HG03025 (cell line): Measurements from ENCODE around the gene MOV10L1.
A peak's percentile ranks its signal among the peaks of the same experiment; 100 is the strongest.
"Not testable (repeated sequence)": the region's sequence is repeated elsewhere in the genome, so short reads cannot be mapped to it uniquely, and the experiment has no call there.

Source experiments
- ATAC-seq: cut with Tn5 transposase; IDR thresholded peaks from one replicate; pipeline ENCODE4 v1.9.1; 2021; ENCODE audit warnings: mild to moderate bottlenecking, moderate library complexity; ENCODE audit not compliant: unreplicated experiment, low FRiP score

The MOV10L1 gene

GRCh38 chr22:50199251-50199721 lies 109.5 kb downstream of the MOV10L1 start:
- ATAC-seq = no peak

GRCh38 chr22:50199829-50200460 lies 110.1 kb downstream of the MOV10L1 start:
- peak; percentile 3 for ATAC-seq

- peak; percentile 44 for ATAC-seq
Measured at GRCh38 chr22:50200461-50201190, 110.8 kb downstream of the MOV10L1 start, which contains the start of gene SELENOO. SELENOO (plus strand) TSS chr22:50201011; CDS start chr22:50201037, 26 bp downstream.

GRCh38 chr22:50201191-50202129 lies 111.7 kb downstream of the MOV10L1 start:
- no peak for ATAC-seq

- ATAC-seq = no peak
Measured at GRCh38 chr22:50202130-50202666, 112.4 kb downstream of the MOV10L1 start.

- ATAC-seq = no peak
Measured at GRCh38 chr22:50203288-50203687, 113.5 kb downstream of the MOV10L1 start.

DNA sequence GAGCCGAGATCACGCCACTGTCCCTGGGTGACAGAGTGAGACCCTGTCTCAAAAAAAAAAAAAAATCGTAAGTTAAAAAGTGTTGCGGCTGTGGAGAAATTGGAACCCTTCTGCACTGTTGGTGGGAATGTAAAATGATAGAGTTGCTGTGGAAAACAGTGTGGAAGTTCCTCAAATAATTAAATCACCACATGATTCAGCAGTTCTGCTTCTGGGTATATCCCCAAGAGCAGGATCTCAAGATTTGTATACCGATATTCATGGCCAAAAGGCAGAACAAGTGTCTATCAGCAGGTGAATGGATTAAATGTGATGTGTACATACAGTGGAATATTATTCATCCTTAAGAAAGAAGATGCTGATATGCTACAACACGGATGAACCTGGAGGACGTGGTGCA lies 114.8 kb downstream of the MOV10L1 start:
- no peak for ATAC-seq

GRCh38 chr22:50204998-50205397 lies 115.2 kb downstream of the MOV10L1 start:
- not testable (repeated sequence) for ATAC-seq

- ATAC-seq = no peak
Measured at GRCh38 chr22:50205781-50206569, 116.2 kb downstream of the MOV10L1 start.

- no peak for ATAC-seq
Measured at GRCh38 chr22:50206599-50206998, 116.8 kb downstream of the MOV10L1 start.

GRCh38 chr22:50207383-50208140 lies 117.8 kb downstream of the MOV10L1 start:
- ATAC-seq = no peak

GRCh38 chr22:50208430-50208938 lies 118.7 kb downstream of the MOV10L1 start:
- no peak for ATAC-seq

- no peak for ATAC-seq
Measured at GRCh38 chr22:50208939-50209892, 119.4 kb downstream of the MOV10L1 start.

DNA sequence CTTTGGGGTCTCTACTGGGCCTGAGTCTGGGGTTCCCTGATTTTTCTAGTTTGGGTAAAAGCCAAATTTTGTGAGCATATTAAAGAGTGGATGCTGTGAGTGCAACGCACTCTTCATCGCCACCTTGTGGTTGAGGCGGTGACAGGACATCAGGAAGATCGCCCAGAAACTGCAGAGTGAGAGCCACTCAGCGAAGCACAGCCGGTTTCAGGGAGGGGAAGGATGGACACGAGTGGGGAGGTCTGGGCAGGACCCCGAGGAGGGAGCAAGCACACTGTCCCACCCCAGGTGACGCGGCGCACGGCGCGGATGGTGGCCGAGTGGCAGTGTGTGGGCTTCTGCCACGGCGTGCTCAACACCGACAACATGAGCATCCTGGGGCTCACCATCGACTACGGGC lies 120.1 kb downstream of the MOV10L1 start:
- no peak for ATAC-seq

DNA sequence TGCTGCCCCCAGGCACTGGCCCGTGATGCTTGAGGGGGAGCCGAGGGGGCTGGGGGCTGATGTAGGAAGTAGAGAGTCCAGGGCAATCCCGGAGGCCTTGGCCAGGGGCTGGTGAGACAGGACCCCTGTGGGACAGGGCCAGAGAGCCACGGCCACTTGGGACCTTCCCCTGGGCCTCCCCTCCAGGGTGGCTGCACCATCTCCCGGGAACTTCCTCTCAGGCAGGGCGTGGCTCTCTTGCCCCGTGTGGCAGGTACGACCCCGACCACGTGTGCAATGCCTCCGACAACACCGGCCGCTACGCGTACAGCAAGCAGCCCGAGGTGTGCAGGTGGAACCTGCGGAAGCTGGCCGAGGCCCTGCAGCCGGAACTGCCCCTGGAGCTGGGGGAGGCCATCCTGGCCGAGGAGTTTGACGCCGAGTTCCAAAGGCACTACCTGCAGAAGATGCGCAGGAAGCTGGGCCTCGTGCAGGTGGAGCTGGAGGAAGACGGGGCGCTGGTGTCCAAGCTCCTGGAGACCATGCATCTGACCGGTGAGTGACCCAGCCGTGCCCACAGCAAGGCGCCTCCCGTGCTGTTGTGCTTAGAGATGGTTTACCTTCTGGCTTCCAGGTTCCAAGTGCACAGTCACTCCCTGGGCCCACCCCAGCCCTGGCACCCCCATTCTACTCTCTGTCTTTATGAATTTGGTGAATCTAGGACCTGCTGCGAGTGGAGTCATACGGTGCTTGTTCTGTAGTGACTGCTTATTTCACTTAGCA lies 120.8 kb downstream of the MOV10L1 start:
- no peak for ATAC-seq

GRCh38 chr22:50211147-50211546 lies 121.3 kb downstream of the MOV10L1 start:
- ATAC-seq = no peak
